Measurements from ENCODE around the gene GNG14. TPM values are rescaled to one million over a fixed set of nuclear protein-coding genes. Genes with fewer than 3 reads are reported as not detected.

The GNG14 gene
- total and polyA plus RNA-seq, 10 of the 15 experiments (the other 5 are each of a cell fraction or from before 2014, with no cell fraction given), result not detected

DNA sequence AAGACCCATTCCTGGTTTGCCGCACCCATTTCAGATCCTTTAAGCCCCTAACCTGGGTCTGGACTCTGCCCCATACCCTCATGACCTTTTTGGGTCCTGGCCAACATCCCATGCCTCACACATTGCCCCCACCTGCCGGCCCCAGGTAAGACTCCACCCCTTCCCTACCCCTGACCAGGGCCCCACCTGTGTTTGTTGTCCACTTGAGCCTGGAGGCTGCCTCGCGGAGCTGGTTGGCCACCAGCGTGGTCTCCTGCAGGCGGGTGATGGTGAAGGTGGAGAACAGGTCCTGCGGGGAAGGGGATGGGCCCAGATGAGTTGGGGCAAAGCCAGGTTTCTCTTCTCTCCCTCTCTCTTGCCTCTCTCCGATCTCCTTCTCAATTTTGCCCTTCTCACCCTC is 40.8 kb upstream of the GNG14 start:
- Histone ChIP-seq H3K27me3 (replicated peaks in 1 of 2; ENCODE audit: control insufficient read depth in 2 of 2, insufficient read depth in 2 of 2, low read length in 1 of 2) (no peaks in the 10 kb centered on the region), H3K27ac (ENCODE audit: control insufficient read depth, insufficient read depth) (no peak overlapping the region), H3K4me3 (no peak overlapping the region), H3K4me1 (ENCODE audit: control insufficient read depth, insufficient read depth, low read length) (no peaks in the 10 kb centered on the region), H3K36me3 (ENCODE audit: control insufficient read depth in 2 of 2, insufficient read depth in 2 of 2, low read length in 1 of 2) (peaks cover 4 to 10% of the 10 kb centered on the region in 2 experiments; a peak in 3 of 4 replicates), H3K9me3 (replicated peaks; ENCODE audit: control insufficient read depth, insufficient read depth, low read length) (no peaks in the 10 kb centered on the region; the same call in 2 of the 3 replicates), H3K4me2 (ENCODE audit: control insufficient read depth, insufficient read depth) (no peak overlapping the region), H4K20me1 (ENCODE audit: control insufficient read depth, insufficient read depth) (no peaks in the 10 kb centered on the region), H2AFZ (ENCODE audit: control insufficient read depth, low read depth, low read length) (no peak overlapping the region), H3K9ac (ENCODE audit: control insufficient read depth, insufficient read depth, low read length) (no peak overlapping the region), H3K79me2 (ENCODE audit: control insufficient read depth, insufficient read depth, low read length) (no peaks in the 10 kb centered on the region)
- POLR2A ChIA-PET, result interaction anchor here (0.6 kb wide), 1 partner anchor 1064 kb away, joined by 3 read pairs; no protein-coding TSS in a partner anchor
- BruUV-seq (replicated peaks), result TSS peak; percentile 17
- SMC1A ChIA-PET (ENCODE audit: uncharacterized antibody, unreplicated experiment), result no interaction called here
- in situ Hi-C loops (cut with MboI), result no loop called here
- ATAC-seq, result no peak
- RAD21 ChIA-PET (ENCODE audit: unreplicated experiment), result no interaction called here
- WGBS (ENCODE audit: insufficient coverage, insufficient replicate concordance, low lambda C conversion rate, missing lambda C conversion rate), result 87% methylated on average over 8 of the region's 8 CpGs
- no peak for TF ChIP-seq SIX5 (IDR thresholded peaks at IDR 0.05; ENCODE audit: low read depth, low read length, severe bottlenecking)
- TF ChIP-seq, protein P1, sequence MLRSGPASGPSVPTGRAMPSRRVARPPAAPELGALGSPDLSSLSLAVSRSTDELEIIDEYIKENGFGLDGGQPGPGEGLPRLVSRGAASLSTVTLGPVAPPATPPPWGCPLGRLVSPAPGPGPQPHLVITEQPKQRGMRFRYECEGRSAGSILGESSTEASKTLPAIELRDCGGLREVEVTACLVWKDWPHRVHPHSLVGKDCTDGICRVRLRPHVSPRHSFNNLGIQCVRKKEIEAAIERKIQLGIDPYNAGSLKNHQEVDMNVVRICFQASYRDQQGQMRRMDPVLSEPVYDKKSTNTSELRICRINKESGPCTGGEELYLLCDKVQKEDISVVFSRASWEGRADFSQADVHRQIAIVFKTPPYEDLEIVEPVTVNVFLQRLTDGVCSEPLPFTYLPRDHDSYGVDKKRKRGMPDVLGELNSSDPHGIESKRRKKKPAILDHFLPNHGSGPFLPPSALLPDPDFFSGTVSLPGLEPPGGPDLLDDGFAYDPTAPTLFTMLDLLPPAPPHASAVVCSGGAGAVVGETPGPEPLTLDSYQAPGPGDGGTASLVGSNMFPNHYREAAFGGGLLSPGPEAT (IDR thresholded peaks at IDR 0.05; ENCODE audit: low read depth), result no peak
- TF ChIP-seq FOS (IDR thresholded peaks at IDR 0.05; ENCODE audit: borderline replicate concordance, extremely low read depth, insufficient read length), result no peak
- TF ChIP-seq, protein P2, sequence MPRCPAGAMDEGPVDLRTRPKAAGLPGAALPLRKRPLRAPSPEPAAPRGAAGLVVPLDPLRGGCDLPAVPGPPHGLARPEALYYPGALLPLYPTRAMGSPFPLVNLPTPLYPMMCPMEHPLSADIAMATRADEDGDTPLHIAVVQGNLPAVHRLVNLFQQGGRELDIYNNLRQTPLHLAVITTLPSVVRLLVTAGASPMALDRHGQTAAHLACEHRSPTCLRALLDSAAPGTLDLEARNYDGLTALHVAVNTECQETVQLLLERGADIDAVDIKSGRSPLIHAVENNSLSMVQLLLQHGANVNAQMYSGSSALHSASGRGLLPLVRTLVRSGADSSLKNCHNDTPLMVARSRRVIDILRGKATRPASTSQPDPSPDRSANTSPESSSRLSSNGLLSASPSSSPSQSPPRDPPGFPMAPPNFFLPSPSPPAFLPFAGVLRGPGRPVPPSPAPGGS (IDR thresholded peaks at IDR 0.05; ENCODE audit: borderline replicate concordance, insufficient read depth, low read depth, low read length, poor library complexity, severe bottlenecking), result no peak
- no peak for TF ChIP-seq KLF5 (IDR thresholded peaks at IDR 0.05; ENCODE audit: partially characterized antibody)
- TF ChIP-seq IKZF1 (conservative IDR thresholded peaks at IDR 0.05), result no peak
- no peak for TF ChIP-seq RB1 (IDR thresholded peaks at IDR 0.05; ENCODE audit: borderline replicate concordance)
- TF ChIP-seq ATF7 (IDR thresholded peaks at IDR 0.05; ENCODE audit: low read depth), result no peak
- TF ChIP-seq LARP7 (IDR thresholded peaks at IDR 0.05), result no peak
- no peak for TF ChIP-seq MYC (IDR thresholded peaks at IDR 0.05; ENCODE audit: insufficient read depth, insufficient read length, insufficient replicate concordance, low read length, severe bottlenecking)
- no peak for TF ChIP-seq NR2C1 (IDR thresholded peaks at IDR 0.05)
- no peak for TF ChIP-seq WRNIP1 (IDR thresholded peaks at IDR 0.05; ENCODE audit: borderline replicate concordance, low read depth, low read length)
- no peak for TF ChIP-seq CBFB (IDR thresholded peaks at IDR 0.05; ENCODE audit: low read depth)
- TF ChIP-seq SMARCA5 (IDR thresholded peaks at IDR 0.05), result no peak
- TF ChIP-seq, protein P3, sequence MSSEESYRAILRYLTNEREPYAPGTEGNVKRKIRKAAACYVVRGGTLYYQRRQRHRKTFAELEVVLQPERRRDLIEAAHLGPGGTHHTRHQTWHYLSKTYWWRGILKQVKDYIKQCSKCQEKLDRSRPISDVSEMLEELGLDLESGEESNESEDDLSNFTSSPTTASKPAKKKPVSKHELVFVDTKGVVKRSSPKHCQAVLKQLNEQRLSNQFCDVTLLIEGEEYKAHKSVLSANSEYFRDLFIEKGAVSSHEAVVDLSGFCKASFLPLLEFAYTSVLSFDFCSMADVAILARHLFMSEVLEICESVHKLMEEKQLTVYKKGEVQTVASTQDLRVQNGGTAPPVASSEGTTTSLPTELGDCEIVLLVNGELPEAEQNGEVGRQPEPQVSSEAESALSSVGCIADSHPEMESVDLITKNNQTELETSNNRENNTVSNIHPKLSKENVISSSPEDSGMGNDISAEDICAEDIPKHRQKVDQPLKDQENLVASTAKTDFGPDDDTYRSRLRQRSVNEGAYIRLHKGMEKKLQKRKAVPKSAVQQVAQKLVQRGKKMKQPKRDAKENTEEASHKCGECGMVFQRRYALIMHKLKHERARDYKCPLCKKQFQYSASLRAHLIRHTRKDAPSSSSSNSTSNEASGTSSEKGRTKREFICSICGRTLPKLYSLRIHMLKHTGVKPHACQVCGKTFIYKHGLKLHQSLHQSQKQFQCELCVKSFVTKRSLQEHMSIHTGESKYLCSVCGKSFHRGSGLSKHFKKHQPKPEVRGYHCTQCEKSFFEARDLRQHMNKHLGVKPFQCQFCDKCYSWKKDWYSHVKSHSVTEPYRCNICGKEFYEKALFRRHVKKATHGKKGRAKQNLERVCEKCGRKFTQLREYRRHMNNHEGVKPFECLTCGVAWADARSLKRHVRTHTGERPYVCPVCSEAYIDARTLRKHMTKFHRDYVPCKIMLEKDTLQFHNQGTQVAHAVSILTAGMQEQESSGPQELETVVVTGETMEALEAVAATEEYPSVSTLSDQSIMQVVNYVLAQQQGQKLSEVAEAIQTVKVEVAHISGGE (CRISPR knock-in tag; IDR thresholded peaks at IDR 0.05), result no peak
- TF ChIP-seq SMAD1 (IDR thresholded peaks at IDR 0.05; ENCODE audit: low read depth, partially characterized antibody), result no peak
- intact Hi-C loops (cut with micrococcal nuclease; ENCODE audit: unreplicated experiment), result no loop called here
- CTCF ChIA-PET, result interaction anchor here (0.6 kb wide), 1 partner anchor 30 kb away, joined by 3 read pairs; no protein-coding TSS in a partner anchor
- no peak for DNase-seq (ENCODE audit: low read depth, low spot score)
- FAIRE-seq, result no peak
